Measurements from ENCODE around the gene SPACA7. TPM values are rescaled to one million over a fixed set of nuclear protein-coding genes. Genes with fewer than 3 reads are reported as not detected.

The SPACA7 gene
- total and polyA plus RNA-seq, 10 of the 15 experiments (the other 5 are each of a cell fraction or from before 2014, with no cell fraction given), result not detected

GRCh38 chr13:112416647-112417046, 40.5 kb downstream of the SPACA7 start:
- FAIRE-seq, result no peak

More at GRCh38 chr13:112416647-112417046, 40.5 kb downstream of the SPACA7 start:
- H3K9me3 ChIP-seq (replicated peaks; ENCODE audit: control insufficient read depth, insufficient read depth, low read length), result no peaks in the 10 kb centered on the region
- SMC1A ChIA-PET (ENCODE audit: uncharacterized antibody, unreplicated experiment), result no interaction called here
- WGBS (ENCODE audit: insufficient coverage, insufficient replicate concordance, low lambda C conversion rate, missing lambda C conversion rate), result 7% methylated on average over 1 of the region's 1 CpG
- no peak overlapping the region for H3K9ac ChIP-seq (ENCODE audit: control insufficient read depth, insufficient read depth, low read length)
- DNase-seq (ENCODE audit: low read depth, low spot score), result no peak
- H3K27ac ChIP-seq (ENCODE audit: control insufficient read depth, insufficient read depth), result no peak overlapping the region
- H4K20me1 ChIP-seq (ENCODE audit: control insufficient read depth, insufficient read depth), result no peaks in the 10 kb centered on the region
- H3K4me1 ChIP-seq (ENCODE audit: control insufficient read depth, insufficient read depth, low read length), result no peaks in the 10 kb centered on the region
- no peak for ATAC-seq
- no peak overlapping the region for H2AFZ ChIP-seq (ENCODE audit: control insufficient read depth, low read depth, low read length)
- no peak overlapping the region for H3K4me3 ChIP-seq
- no peaks in the 10 kb centered on the region for H3K79me2 ChIP-seq (ENCODE audit: control insufficient read depth, insufficient read depth, low read length)
- no peaks in the 10 kb centered on the region for H3K36me3 ChIP-seq (ENCODE audit: control insufficient read depth in 2 of 2, insufficient read depth in 2 of 2, low read length in 1 of 2)
- H3K4me2 ChIP-seq (ENCODE audit: control insufficient read depth, insufficient read depth), result no peak overlapping the region
- POLR2A ChIA-PET, result no interaction called here
- RAD21 ChIA-PET (ENCODE audit: unreplicated experiment), result interaction anchor here (0.6 kb wide), 1 partner anchor 169 kb away, joined by 4 read pairs; no protein-coding TSS in a partner anchor
- no TSS peak for BruUV-seq (replicated peaks)
- intact Hi-C loops (cut with micrococcal nuclease; ENCODE audit: unreplicated experiment), result no loop called here
- in situ Hi-C loops (cut with MboI), result no loop called here
- H3K27me3 ChIP-seq (replicated peaks in 1 of 2; ENCODE audit: control insufficient read depth in 2 of 2, insufficient read depth in 2 of 2, low read length in 1 of 2), result no peaks in the 10 kb centered on the region
- TF ChIP-seq EP300 (IDR thresholded peaks at IDR 0.05; ENCODE audit: borderline replicate concordance in 1 of 2, control insufficient read depth in 1 of 2, low read depth in 2 of 2, low read length in 2 of 2) (no peak), NFXL1 (IDR thresholded peaks at IDR 0.05; ENCODE audit: borderline replicate concordance) (no peak), BRCA1 (IDR thresholded peaks at IDR 0.05; ENCODE audit: low read depth, low read length) (no peak), REST (IDR thresholded peaks at IDR 0.05; ENCODE audit: low read depth, low read length) (no peak), ATF7 (IDR thresholded peaks at IDR 0.05; ENCODE audit: low read depth) (no peak), CEBPB (IDR thresholded peaks at IDR 0.05; ENCODE audit: borderline replicate concordance in 1 of 2, low read depth in 2 of 2, low read length in 2 of 2) (no peak), ESRRA (IDR thresholded peaks at IDR 0.05; ENCODE audit: low read length) (no peak), BCL3 (IDR thresholded peaks at IDR 0.05; ENCODE audit: borderline replicate concordance, insufficient read depth, low read depth, low read length, poor library complexity, severe bottlenecking) (no peak), DPF2 (IDR thresholded peaks at IDR 0.05) (no peak), POLR2A (IDR thresholded peaks at IDR 0.05; ENCODE audit: low read depth, low read length) (no peak), ELK1 (IDR thresholded peaks at IDR 0.05; ENCODE audit: low read depth, low read length) (no peak)
- CTCF ChIA-PET, result no interaction called here
